ENCODE data around the gene CDAN1.

DNA sequence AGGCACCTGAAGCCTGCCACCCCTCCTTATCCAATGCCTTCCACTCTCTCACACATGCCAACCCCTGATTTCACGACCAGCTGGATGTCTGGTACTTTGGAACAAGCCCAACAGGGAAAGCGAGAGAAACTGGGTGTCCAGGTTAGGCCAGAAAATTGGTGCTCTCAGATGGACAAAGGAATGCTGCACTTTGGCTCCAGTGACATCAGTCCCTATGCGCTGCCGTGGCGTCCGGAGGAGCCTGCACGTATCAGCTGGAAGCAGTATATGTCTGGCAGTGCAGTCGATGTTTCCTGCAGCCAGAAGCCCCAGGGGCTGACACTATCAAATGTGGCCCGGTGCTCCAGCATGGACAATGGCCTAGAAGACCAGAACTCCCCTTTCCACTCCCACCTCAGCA is 45.2 kb downstream of the CDAN1 start:
- TF ChIP-seq, protein P1, sequence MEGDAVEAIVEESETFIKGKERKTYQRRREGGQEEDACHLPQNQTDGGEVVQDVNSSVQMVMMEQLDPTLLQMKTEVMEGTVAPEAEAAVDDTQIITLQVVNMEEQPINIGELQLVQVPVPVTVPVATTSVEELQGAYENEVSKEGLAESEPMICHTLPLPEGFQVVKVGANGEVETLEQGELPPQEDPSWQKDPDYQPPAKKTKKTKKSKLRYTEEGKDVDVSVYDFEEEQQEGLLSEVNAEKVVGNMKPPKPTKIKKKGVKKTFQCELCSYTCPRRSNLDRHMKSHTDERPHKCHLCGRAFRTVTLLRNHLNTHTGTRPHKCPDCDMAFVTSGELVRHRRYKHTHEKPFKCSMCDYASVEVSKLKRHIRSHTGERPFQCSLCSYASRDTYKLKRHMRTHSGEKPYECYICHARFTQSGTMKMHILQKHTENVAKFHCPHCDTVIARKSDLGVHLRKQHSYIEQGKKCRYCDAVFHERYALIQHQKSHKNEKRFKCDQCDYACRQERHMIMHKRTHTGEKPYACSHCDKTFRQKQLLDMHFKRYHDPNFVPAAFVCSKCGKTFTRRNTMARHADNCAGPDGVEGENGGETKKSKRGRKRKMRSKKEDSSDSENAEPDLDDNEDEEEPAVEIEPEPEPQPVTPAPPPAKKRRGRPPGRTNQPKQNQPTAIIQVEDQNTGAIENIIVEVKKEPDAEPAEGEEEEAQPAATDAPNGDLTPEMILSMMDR (IDR thresholded peaks at IDR 0.05): no peak
- TF ChIP-seq POLR2AphosphoS5 (IDR thresholded peaks at IDR 0.05): no peak
- no peak for TF ChIP-seq POLR2A (IDR thresholded peaks at IDR 0.05)
